GM21447 (cell line): ENCODE measurements around the gene PNPLA1.

Source experiments
- ATAC-seq: cut with Tn5 transposase; IDR thresholded peaks from one replicate; pipeline ENCODE4 v1.9.1; 2021; ENCODE audit not compliant: unreplicated experiment

PNPLA1 gene

GRCh38 chr6:36283608-36284007, 13.7 kb downstream of the PNPLA1 start:
- no peak for ATAC-seq

- ATAC-seq = no peak
Measured at GRCh38 chr6:36284359-36284758, 14.5 kb downstream of the PNPLA1 start.

DNA sequence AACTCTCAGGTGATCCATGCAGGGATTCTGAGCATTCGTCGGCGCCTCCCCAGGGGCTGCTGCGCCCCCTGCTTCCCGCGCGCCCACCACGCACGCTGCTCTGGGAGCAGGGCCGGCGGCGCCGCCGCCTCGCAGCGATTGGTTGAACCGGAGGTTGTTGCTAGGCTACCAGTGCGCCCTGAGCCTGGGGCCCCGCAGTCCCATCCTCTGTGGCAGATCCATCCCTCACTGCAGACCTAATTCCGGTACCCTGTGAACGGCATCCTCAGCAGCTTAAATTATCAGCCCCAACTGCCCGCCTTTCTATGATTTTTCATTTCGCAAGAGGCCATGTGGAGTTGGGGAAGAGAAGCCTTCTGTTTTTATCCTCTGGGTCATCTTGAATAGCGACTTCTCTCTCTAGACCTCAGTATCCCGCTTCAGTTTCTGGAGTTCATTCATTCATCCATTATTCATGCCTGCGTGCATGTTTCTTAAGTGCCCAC, 15.4 kb downstream of the PNPLA1 start:
- no peak for ATAC-seq

DNA sequence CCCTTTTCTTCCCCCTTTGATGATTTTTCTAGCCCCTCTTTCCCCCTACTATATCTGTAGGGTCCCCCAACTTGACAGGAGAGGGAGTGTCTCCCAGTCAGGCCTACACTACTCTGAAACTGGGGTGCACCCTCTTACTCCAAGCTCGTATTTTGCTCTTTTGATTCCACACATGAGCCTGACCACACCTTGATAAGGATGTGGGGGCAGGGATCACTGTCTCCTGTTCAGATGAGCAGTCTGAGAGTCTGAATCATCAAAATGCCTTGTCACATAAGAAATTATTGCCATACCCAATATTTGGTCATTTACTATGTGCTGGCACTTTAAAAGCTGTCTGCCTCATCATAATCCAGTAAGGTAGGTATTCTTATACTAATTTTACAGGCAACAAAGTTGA, 15.9 kb downstream of the PNPLA1 start:
- ATAC-seq = no peak

GRCh38 chr6:36286858-36287257, 17.0 kb downstream of the PNPLA1 start:
- ATAC-seq = no peak

- no peak for ATAC-seq
Measured at GRCh38 chr6:36289281-36289878, 19.5 kb downstream of the PNPLA1 start.

GRCh38 chr6:36290668-36291620, 21.1 kb downstream of the PNPLA1 start:
- ATAC-seq = no peak

DNA sequence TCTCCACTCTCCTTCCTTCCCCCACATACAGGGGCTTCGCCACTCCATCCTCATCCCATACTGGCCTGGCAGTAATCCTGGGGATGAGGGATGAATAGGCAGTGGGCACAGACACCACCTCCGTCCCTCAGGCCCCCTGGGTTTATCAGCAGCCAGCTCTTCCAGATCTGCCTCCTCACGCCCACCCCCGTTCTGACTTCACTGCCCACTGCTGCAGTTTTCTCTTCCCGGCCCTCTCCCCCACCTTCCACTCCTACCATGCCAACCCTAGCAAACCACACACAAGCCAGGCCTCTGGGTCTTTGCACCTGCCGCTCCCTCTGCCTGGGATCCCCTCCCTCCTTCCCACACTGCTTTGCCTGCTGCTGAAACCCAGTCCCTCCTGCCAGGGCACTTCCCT, 22.3 kb downstream of the PNPLA1 start:
- ATAC-seq = no peak

DNA sequence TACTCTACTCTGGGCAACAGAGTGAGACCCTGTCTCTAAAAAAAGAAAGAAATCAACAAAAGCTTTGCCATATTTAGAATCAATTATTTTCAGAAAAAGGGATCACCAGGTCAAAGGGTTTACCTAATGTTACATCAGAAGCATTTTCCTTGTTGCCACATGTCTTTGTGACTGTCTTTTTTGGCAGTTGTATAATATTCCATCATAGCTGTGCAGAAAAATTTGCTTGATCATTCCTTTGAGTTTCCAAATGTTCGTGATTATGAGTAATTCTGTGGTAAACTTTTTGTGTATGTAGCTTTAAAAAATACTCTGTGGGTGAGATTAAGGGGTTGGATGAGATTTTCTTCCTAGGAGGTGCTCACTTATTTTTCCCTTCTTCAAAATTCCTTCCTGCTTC, 26.4 kb downstream of the PNPLA1 start:
- ATAC-seq = no peak

GRCh38 chr6:36297051-36297450, 27.2 kb downstream of the PNPLA1 start:
- ATAC-seq = no peak

DNA sequence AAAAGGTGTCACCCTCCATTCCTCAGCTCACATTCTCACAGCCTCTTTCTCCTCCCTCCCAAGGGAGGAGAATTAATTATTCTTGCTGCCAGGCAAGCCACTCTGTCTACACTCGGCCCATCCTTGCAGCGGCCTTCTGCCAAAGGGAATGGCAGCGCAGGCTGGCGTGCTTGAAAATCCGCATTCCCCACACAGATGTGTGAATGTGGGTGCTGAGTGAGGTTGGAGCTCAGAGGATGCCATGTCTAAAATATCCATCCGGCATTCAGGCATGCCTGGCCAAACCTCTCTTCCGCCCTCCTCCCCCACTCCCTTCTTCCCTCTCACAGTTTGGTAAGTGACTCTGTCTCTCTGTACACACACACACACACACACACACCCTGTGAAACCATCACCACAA, 27.7 kb downstream of the PNPLA1 start:
- ATAC-seq = no peak

GRCh38 chr6:36298027-36298426, 28.2 kb downstream of the PNPLA1 start:
- no peak for ATAC-seq

DNA sequence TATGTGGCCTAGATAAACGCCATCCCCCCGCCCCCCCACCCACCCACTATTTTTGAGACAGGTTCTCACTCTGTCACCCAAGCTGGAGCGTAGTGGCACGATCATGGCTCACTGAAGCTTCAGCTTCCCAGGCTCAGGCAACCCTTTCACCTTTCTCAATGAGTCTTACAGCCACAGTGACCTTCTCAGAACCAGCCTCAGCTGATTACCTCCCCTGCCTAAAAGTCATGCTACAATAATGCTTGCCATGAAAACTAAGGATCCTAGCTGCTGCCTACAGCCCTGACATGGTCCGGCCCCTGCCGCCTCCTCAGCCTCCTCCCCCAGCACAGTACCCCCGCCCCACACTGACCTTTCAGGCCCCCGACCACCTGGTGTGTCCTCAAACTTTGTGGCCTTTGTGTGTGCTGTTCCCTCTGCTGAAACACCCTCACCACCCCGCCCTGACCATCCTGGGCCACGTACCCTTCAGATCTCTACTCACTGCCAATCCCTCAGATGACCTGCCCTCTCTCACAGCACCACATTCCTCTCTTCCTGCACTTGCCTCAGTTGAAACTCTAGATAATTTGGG, 31.3 kb downstream of the PNPLA1 start:
- no peak for ATAC-seq

DNA sequence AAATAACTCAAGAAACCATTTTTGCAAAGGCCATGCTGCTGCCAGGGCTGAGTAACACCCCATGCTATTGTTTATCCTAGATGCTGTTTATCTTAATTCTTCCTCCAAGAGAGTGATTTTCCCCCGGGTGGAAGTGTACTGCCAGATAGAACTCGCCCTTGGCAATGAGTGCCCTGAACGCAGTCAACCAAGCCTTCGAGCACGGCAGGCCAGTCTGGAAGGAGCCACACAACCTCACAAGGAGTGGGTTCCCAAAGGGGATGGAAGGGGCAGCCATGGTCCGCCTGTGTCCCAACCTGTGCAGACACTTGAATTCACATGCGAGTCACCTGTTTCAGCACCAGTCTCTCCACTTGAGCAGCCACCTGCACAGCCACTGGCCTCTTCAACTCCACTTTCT, 31.9 kb downstream of the PNPLA1 start:
- ATAC-seq = no peak

GRCh38 chr6:36302227-36302976, 32.5 kb downstream of the PNPLA1 start:
- peak; percentile 88 for ATAC-seq

DNA sequence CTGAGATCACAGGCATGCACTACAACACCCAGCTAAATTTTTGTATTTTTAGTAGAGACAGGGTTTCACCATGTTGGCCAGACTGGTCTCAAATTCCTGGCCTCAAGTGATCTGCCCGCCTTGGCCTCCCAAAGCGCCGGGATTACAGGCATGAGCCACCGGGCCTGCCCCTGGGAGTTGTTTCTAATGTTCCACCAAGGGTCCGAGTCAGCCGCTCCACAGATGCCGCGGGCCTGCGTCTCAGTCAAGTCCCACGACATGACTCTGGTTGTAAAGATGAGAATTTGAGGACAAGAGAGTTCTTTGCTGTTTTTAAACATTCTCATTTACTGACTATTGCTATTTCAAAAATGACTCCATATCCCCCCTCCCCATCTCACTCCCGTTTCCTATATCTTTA, 36.0 kb downstream of the PNPLA1 start:
- no peak for ATAC-seq

DNA sequence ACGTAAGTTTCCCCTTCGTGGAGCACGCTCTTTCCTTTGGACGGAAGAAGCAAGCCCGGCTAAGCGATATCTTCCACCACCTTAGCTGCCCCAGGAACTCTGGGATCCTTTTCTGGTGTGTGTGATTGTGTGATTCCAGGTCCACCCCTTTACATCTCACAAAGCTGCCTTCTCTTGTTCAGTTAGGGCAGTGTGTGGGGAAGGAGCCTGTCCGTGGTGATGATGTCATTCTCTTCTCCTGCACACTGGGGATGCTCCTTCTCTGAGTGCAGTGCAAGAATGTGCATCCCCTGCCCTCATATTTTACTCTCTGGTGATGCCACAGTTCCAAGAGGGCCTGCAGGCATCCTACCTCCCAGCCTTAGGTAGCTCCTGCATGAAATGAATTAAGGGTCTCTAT, 36.5 kb downstream of the PNPLA1 start:
- ATAC-seq = no peak

- ATAC-seq = no peak
Measured at GRCh38 chr6:36308514-36308913, 38.7 kb downstream of the PNPLA1 start.

DNA sequence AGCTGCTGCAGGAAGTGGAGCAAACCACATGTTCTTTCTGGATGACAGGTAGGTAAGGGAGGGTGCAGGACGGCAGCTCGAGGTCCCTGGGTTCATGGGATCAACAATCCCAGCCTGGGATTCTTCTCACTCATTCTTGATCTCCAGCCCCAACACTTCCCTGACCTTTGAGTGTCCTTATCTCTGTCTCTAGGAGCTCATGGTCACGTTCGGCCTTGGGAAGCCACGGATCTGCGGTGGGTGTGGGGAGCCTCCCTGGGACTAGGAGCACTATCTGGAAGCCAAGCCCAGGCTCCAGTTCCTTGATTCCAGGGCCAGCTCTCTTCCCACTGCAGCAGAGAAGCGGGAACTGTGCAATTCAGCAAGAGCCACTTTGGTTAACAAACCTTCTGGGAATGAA, 39.3 kb downstream of the PNPLA1 start:
- no peak for ATAC-seq

GRCh38 chr6:36309900-36310299, 40.0 kb downstream of the PNPLA1 start:
- ATAC-seq = no peak
